ENCODE measurements around the gene EFCAB6.

The EFCAB6 gene

GRCh38 chr22:43482318-43482625, 329.8 kb downstream of the EFCAB6 start:
- H3K4me3 ChIP-seq (ENCODE audit: low read length): no peak overlapping the region
- no peak for DNase-seq (ENCODE audit: low read depth)
- TF ChIP-seq, protein P1, sequence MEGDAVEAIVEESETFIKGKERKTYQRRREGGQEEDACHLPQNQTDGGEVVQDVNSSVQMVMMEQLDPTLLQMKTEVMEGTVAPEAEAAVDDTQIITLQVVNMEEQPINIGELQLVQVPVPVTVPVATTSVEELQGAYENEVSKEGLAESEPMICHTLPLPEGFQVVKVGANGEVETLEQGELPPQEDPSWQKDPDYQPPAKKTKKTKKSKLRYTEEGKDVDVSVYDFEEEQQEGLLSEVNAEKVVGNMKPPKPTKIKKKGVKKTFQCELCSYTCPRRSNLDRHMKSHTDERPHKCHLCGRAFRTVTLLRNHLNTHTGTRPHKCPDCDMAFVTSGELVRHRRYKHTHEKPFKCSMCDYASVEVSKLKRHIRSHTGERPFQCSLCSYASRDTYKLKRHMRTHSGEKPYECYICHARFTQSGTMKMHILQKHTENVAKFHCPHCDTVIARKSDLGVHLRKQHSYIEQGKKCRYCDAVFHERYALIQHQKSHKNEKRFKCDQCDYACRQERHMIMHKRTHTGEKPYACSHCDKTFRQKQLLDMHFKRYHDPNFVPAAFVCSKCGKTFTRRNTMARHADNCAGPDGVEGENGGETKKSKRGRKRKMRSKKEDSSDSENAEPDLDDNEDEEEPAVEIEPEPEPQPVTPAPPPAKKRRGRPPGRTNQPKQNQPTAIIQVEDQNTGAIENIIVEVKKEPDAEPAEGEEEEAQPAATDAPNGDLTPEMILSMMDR (conservative IDR thresholded peaks at IDR 0.05; ENCODE audit: low read depth, low read length): no peak

GRCh38 chr22:43481568-43482317, 330.4 kb downstream of the EFCAB6 start:
- TF ChIP-seq, protein P1 (conservative IDR thresholded peaks at IDR 0.05; ENCODE audit: low read depth, low read length): peak; percentile 29
- no peak for DNase-seq (ENCODE audit: low read depth)
- no peak overlapping the region for H3K4me3 ChIP-seq (ENCODE audit: low read length)

GRCh38 chr22:43479962-43480361, 332.1 kb downstream of the EFCAB6 start:
- TF ChIP-seq, protein P1 (conservative IDR thresholded peaks at IDR 0.05; ENCODE audit: low read depth, low read length): no peak
- DNase-seq (ENCODE audit: low read depth): no peak
- no peak overlapping the region for H3K4me3 ChIP-seq (ENCODE audit: low read length)

DNA sequence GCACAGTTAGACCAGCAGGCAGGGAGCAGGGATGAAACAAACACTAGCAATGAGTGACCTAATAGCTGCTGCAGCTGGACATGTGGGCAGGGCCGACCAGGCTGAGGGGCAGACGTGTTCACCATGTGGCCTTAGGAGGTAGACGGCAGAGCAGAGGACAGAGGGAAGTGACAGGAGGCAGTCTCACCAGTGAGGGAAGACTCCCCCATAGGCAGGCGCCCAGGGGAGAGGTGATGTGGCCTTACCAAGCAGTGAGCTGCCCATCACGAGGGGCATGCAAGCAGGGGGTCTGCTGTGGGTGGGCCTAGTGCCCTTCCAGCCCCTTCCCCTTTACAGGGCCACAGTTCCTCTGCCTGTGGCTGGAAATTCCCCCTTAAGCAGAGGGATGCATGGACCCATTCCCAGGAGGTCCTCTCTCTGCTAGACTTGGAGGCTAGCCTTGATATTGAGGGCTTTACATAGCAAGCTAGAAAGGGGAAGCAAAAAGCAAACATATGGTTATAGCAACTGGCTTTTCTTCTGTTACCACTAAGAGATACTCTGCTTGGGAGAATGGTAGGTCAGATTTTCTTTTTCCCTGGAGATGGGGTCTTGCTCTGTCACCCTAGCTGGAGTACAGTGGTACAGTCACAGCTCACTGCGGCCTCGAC, 332.7 kb downstream of the EFCAB6 start:
- DNase-seq (ENCODE audit: low read depth): no peak
- H3K4me3 ChIP-seq (ENCODE audit: low read length): no peak overlapping the region
- TF ChIP-seq, protein P1 (conservative IDR thresholded peaks at IDR 0.05; ENCODE audit: low read depth, low read length): no peak

All from retinal pigment epithelial cell (primary cell).